ENCODE measurements around the gene ACTN1. TPM values are rescaled to one million over a fixed set of nuclear protein-coding genes. Genes with fewer than 3 reads are reported as not detected.
"Not testable (repeated sequence)": the region's sequence is repeated elsewhere in the genome, so short reads cannot be mapped to it uniquely, and the experiment has no call there.

ACTN1 gene
- total RNA-seq, 4 donors from 2014 or later: 103 to 254 (median 136) TPM

DNA sequence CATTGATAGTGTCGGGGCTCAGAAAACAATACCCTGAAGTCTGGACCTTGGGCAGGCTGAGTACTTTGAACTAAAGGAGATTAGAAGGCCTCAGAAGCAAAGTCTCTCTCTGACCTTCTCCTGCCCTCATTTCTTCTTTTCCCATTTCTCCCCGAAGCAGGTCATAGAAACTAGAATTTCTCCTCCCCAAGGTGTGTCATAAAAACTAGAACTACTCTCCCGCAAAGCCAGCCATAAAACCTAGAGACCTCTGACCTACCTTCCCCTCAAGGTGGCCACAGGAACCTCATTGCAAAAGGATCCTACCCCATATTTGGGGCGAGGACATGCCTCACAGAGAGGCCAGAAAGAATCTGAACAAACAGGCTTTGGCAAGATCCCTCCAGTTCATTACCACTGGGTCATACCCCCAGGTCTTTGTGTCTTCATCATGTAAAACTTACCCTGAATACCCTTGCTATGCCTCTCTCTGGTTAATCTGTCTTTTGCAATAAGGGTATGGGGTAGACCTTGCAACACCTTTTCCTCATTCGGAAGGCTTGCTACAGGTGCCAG lies 121.5 kb downstream of the ACTN1 start:
- TF ChIP-seq, protein P1, sequence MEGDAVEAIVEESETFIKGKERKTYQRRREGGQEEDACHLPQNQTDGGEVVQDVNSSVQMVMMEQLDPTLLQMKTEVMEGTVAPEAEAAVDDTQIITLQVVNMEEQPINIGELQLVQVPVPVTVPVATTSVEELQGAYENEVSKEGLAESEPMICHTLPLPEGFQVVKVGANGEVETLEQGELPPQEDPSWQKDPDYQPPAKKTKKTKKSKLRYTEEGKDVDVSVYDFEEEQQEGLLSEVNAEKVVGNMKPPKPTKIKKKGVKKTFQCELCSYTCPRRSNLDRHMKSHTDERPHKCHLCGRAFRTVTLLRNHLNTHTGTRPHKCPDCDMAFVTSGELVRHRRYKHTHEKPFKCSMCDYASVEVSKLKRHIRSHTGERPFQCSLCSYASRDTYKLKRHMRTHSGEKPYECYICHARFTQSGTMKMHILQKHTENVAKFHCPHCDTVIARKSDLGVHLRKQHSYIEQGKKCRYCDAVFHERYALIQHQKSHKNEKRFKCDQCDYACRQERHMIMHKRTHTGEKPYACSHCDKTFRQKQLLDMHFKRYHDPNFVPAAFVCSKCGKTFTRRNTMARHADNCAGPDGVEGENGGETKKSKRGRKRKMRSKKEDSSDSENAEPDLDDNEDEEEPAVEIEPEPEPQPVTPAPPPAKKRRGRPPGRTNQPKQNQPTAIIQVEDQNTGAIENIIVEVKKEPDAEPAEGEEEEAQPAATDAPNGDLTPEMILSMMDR (IDR thresholded peaks at IDR 0.05): no peak
- DNase-seq (ENCODE audit: low spot score) (no peak), ATAC-seq (ENCODE audit: low FRiP score) (no peak)

DNA sequence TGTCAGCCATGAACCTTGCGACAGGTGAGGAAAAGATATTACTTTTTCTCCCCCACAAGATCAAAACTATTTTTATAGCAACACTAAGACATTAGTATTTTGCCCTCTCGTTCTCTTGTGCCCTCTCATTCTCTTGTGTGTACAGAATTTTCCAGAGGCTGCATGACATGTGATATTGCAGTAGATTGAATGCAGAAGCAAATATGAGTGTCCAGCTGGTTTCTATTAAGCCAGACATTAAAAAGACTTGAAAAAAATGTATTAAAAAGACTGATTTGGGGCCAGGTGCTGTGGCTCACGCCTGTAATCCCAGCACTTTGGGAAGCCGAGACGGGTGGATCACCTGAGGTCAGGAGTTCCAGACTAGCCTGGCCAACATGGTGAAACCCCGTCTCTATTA lies 122.5 kb downstream of the ACTN1 start:
- no peak for DNase-seq (ENCODE audit: low spot score)
- ATAC-seq (ENCODE audit: low FRiP score): no peak
- TF ChIP-seq, protein P1 (IDR thresholded peaks at IDR 0.05): no peak

DNA sequence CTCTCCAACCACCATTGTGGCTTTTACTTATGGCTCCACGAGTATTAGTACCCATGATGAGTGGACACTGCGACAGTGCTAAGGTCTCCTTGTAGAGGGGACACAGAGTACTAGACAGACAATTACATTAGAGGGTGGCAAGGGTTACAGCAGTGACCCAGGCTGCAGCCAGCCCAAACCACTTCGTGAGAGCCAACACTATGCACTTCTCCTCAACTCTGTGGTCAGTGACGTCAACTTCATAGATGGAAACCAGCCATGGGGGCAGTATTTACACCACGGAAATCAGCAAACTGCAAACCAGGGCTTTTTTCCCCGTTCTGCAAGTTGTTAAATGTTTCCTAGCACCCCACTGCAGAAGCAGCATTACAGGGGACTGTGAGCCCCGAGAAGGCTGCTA lies 124.7 kb downstream of the ACTN1 start:
- no peak for DNase-seq (ENCODE audit: low spot score)
- no peak for ATAC-seq (ENCODE audit: low FRiP score)

DNA sequence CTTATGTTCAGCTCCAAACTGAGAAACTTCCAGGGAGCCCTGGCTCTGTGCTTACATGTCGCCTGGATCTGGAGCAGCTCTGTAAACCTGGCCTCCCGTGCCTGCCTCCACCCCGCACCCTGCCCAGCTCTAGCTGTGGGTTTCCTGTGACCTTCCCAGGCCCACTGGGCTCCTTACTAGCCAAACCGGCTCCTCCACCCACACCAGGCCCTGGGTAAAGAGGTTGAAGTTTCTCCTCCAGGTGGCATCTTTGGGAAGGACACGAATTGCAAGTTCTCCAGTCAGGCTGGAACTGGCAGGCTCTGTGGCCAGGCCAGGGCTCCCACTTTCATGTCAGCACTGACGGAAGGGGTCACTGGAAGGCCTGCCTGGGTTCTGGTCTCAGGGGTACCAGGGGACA lies 125.4 kb downstream of the ACTN1 start:
- no peak for ATAC-seq (ENCODE audit: low FRiP score)
- no peak for DNase-seq (ENCODE audit: low spot score)
- TF ChIP-seq, protein P1 (IDR thresholded peaks at IDR 0.05): no peak

More for the DNA sequence above, 124.7 kb downstream of the ACTN1 start:
- TF ChIP-seq, protein P1 (IDR thresholded peaks at IDR 0.05): no peak

DNA sequence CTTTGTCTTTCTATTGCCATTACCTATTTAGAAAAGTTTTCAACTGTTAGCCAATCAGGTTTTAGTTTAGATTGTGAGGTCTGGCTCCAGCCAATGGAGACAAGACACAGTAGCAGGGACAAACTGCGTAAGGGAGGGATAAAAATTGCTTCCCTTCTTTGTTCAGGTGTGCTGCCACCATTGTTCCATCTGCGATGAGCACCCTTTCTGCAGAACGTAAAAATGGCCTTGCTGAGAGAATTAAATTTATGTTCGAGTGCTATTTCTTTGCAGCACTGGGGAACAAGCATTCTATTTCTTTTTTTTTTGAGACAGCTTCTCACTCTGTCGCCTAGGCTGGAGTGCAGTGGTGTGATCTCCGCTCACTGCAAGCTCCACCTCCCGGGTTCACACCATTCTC lies 126.6 kb downstream of the ACTN1 start:
- DNase-seq (ENCODE audit: low spot score): not testable (repeated sequence)

DNA sequence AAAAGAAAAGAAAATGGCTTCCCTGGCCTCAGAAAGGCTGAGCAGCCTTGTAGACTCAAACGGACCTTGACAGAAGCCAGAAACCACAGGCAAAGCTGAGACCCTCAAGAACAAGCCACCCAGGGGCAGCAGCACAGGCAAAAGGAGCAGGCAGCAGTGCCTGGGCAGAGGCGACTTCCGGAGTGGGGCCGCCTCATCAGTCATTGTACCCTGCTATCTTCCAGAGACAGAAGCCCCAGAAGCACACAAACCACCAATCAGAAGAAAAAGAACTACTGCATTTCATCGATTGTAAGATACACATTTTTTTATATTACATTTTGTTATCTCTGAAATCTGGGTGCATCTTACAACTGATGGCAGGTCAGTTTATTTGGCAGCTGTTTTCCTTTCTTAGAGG lies 128.0 kb downstream of the ACTN1 start:
- ATAC-seq (ENCODE audit: low FRiP score) (no peak), DNase-seq (ENCODE audit: low spot score) (no peak)
- TF ChIP-seq, protein P1 (IDR thresholded peaks at IDR 0.05): no peak

More for the DNA sequence above, 126.6 kb downstream of the ACTN1 start:
- not testable (repeated sequence) for ATAC-seq (ENCODE audit: low FRiP score)

DNA sequence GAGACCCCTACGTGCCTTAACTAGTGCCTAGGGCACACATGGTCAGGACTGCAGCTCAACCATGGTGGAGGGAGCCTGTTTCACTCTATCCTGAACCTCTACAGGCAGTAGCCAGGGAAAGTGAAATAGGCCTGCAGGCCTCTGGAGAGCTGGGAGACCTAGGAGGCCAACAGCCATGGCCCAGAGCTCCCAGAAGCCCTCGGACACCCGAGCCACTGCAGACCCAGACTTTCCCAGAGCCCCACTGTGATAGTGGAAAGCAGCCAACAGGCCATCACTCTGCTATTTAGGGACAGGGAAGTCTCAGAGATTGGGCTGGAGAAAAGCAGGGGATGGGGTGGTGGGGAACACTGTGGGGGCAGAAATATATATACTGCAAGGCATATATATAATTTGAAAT lies 129.7 kb downstream of the ACTN1 start:
- ATAC-seq (ENCODE audit: low FRiP score) (no peak), DNase-seq (ENCODE audit: low spot score) (no peak)
- TF ChIP-seq, protein P1 (IDR thresholded peaks at IDR 0.05): no peak
